HEK293 (cell line): ENCODE results near the gene FTO.

ENCODE experiments used
- ATF2 ChIP-seq: fragments of 450-650 bp; formaldehyde crosslinking; IDR thresholded peaks from 2 replicates; pipeline ENCODE4 v1.5.1; 2016; ENCODE audit warnings: missing biosample characterization, missing genetic modification characterization, low read depth
- CTCF ChIP-seq: fragments of 450-650 bp; formaldehyde crosslinking; IDR thresholded peaks from 2 replicates; pipeline ENCODE4 v1.5.1; 2016; ENCODE audit warnings: missing biosample characterization, missing genetic modification characterization
- KLF16 ChIP-seq: fragments of 450-650 bp; formaldehyde crosslinking; IDR thresholded peaks from 2 replicates; pipeline ENCODE4 v1.5.1; 2017; ENCODE audit warnings: missing biosample characterization, missing genetic modification characterization
- ZBTB49 ChIP-seq: fragments of 450-650 bp; formaldehyde crosslinking; IDR thresholded peaks from 2 replicates; pipeline ENCODE4 v1.5.1; 2016; ENCODE audit warnings: missing biosample characterization, missing genetic modification characterization, low read depth
- ZNF112 ChIP-seq: fragments of 450-650 bp; formaldehyde crosslinking; IDR thresholded peaks from 2 replicates; pipeline ENCODE4 v1.5.0; 2017; ENCODE audit warnings: missing biosample characterization, missing genetic modification characterization
- ZNF24 ChIP-seq: fragments of 450-650 bp; formaldehyde crosslinking; IDR thresholded peaks from 2 replicates; pipeline ENCODE4 v1.5.1; 2016; ENCODE audit warnings: missing biosample characterization, missing genetic modification characterization
- ZNF335 ChIP-seq: fragments of 450-650 bp; formaldehyde crosslinking; conservative IDR thresholded peaks from 2 replicates; pipeline ENCODE4 v1.5.1; 2016; ENCODE audit warnings: missing biosample characterization, missing genetic modification characterization
- ZNF366 ChIP-seq: fragments of 450-650 bp; formaldehyde crosslinking; conservative IDR thresholded peaks from 2 replicates; pipeline ENCODE4 v1.5.1; 2016; ENCODE audit warnings: missing biosample characterization, missing genetic modification characterization
- ZNF621 ChIP-seq: fragments of 450-650 bp; formaldehyde crosslinking; IDR thresholded peaks from 2 replicates; pipeline ENCODE4 v1.5.1; 2017; ENCODE audit warnings: missing biosample characterization, missing genetic modification characterization
- ZNF629 ChIP-seq: fragments of 450-650 bp; formaldehyde crosslinking; IDR thresholded peaks from 2 replicates; pipeline ENCODE4 v1.5.1; 2017; ENCODE audit warnings: missing biosample characterization, missing genetic modification characterization
- ZNF768 ChIP-seq: fragments of 450-650 bp; formaldehyde crosslinking; IDR thresholded peaks from 2 replicates; pipeline ENCODE4 v1.5.1; 2018; ENCODE audit warnings: missing biosample characterization, mild to moderate bottlenecking, missing genetic modification characterization

- TF ChIP-seq ZNF629 (tag by site-specific recombination) (no peak), ZNF768 (no peak), CTCF (tag by site-specific recombination) (no peak), ZNF112 (tag by site-specific recombination) (no peak), ZNF335 (tag by site-specific recombination) (no peak), ATF2 (tag by site-specific recombination) (no peak), ZNF621 (tag by site-specific recombination) (no peak), ZBTB49 (tag by site-specific recombination) (no peak), ZNF366 (tag by site-specific recombination) (no peak), KLF16 (no peak), ZNF24 (no peak)
Observed at GRCh38 chr16:54180421-54181359, 476.7 kb downstream of the FTO start.
